Fibroblast of lung (primary cell): ENCODE data around the gene KCND2. TPM values are rescaled to one million over a fixed set of nuclear protein-coding genes. Genes with fewer than 3 reads are reported as not detected.

Experiments used
- DNase-seq, 2 donors: peaks; one replicate each; pipeline versions ENCODE4 v3.0.0 to v3.0.0-alpha.2; 2010; ENCODE audit warnings: low read depth in 2 of 2
- H2AFZ ChIP-seq: 2 replicates; pipeline ENCODE4 v1.5.1; 2012; ENCODE audit warnings: low read length, control low read depth, inconsistent platforms
- H3K27ac ChIP-seq: 2 replicates; pipeline ENCODE4 v1.5.1; 2011; ENCODE audit warnings: low read length, control low read depth; ENCODE audit not compliant: insufficient read depth
- H3K27me3 ChIP-seq: 2 replicates; pipeline ENCODE4 v1.5.1; 2011; ENCODE audit warnings: mild to moderate bottlenecking, low read length; ENCODE audit not compliant: control insufficient read depth, insufficient read depth
- H3K36me3 ChIP-seq: 2 replicates; pipeline ENCODE4 v1.5.1; 2011; ENCODE audit warnings: low read length; ENCODE audit not compliant: control insufficient read depth, insufficient read depth
- H3K4me1 ChIP-seq: 2 replicates; pipeline ENCODE4 v1.5.1; 2011; ENCODE audit warnings: low read length; ENCODE audit not compliant: control insufficient read depth, insufficient read depth; ENCODE audit errors: extremely low read depth
- H3K4me2 ChIP-seq: 2 replicates; pipeline ENCODE4 v1.5.1; 2011; ENCODE audit warnings: low read length, control low read depth; ENCODE audit not compliant: insufficient read depth; ENCODE audit errors: extremely low read depth
- H3K4me3 ChIP-seq, 4 experiments: fragments of 200-600 bp in 1 of 4; sonication (generic) in 1 of 4; replicated peaks in 1 of 4; 2 replicates each; pipeline ENCODE4 v1.5.1; 2011 to 2016; ENCODE audit warnings: low read length in 4 of 4, low read depth in 3 of 4, mild to moderate bottlenecking in 3 of 4, control low read depth in 2 of 4, inconsistent platforms in 1 of 4, mixed read lengths in 1 of 4; ENCODE audit not compliant: insufficient read depth in 1 of 4; ENCODE audit errors: control extremely low read depth in 1 of 4
- H3K79me2 ChIP-seq: 2 replicates; pipeline ENCODE4 v1.5.1; 2012; ENCODE audit warnings: mild to moderate bottlenecking, low read length, inconsistent platforms; ENCODE audit not compliant: control insufficient read depth, insufficient read depth
- H3K9ac ChIP-seq: 2 replicates; pipeline ENCODE4 v1.5.1; 2011; ENCODE audit warnings: mild to moderate bottlenecking, low read length, control low read depth; ENCODE audit not compliant: insufficient read depth
- H3K9me3 ChIP-seq: 2 replicates; pipeline ENCODE4 v1.5.1; 2012; ENCODE audit warnings: low read depth, low read length; ENCODE audit not compliant: control insufficient read depth, insufficient read depth
- H4K20me1 ChIP-seq: 2 replicates; pipeline ENCODE4 v1.5.1; 2011; ENCODE audit warnings: low read length; ENCODE audit not compliant: control insufficient read depth, insufficient read depth; ENCODE audit errors: extremely low read depth
- EZH2 ChIP-seq: IDR thresholded peaks from 2 replicates; pipeline ENCODE4 v1.5.1; 2012; ENCODE audit warnings: low read length, control low read depth, mild to moderate bottlenecking; ENCODE audit errors: missing control alignments
- polyA plus RNA-seq, 2 donors: library from polyadenylated mRNA; depleted of rRNA in 1 of 2; stranded (reverse) in 1 of 2; unstranded in 1 of 2; fragments of >200 nt; gene quantifications; 2 replicates each; pipeline ENCODE4 v1.2.1, GENCODE V29; 2011 to 2012; ENCODE audit warnings: missing spikeins in 1 of 2
- total RNA-seq: library from RNA; depleted of rRNA; stranded (reverse); fragments of >200 nt; gene quantifications from 2 replicates; pipeline ENCODE4 v1.2.1, GENCODE V29; 2014
- TF ChIP-seq, protein P1 (sequence below), 2 donors: IDR thresholded peaks in 1 of 2; conservative IDR thresholded peaks in 1 of 2; 1 replicate in 1 of 2; 2 replicates in 1 of 2; pipeline ENCODE4 v1.5.1; 2011 to 2012; ENCODE audit warnings: low read length in 2 of 2, control low read depth in 1 of 2, inconsistent platforms in 1 of 2, low read depth in 1 of 2, mild to moderate bottlenecking in 1 of 2

The KCND2 gene
- total and polyA plus RNA-seq, 2 donors (not counting 1 experiment from before 2014, with no cell fraction given): 2.1 to 6.1 TPM

DNA sequence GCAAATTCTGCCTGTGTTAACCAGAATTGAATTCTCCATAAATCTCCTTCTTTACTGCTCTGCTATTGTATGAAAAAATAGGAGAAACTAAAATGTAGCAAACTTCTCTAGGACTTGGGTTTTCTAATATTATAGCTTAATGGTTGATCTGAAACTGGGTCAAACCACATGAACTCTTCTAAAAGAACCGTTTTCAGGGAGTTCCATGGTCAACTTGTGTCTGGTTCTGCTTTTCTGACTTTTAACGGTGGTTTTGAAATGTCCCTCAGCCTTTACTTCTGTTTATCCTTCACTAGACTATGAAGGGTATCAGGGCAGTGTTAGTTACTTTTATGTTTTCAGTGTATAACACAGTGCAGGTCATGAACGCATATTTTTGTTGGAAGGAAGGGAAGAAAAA is 342.7 kb downstream of the KCND2 start:
- Histone ChIP-seq H3K79me2 (no peaks in the 10 kb centered on the region), H3K9ac (no peak overlapping the region), H3K4me1 (no peaks in the 10 kb centered on the region), H3K27ac (no peak overlapping the region), H3K4me2 (no peak overlapping the region), H3K27me3 (no peaks in the 10 kb centered on the region), H4K20me1 (no peaks in the 10 kb centered on the region), H3K9me3 (no peaks in the 10 kb centered on the region), H3K36me3 (no peaks in the 10 kb centered on the region), H2AFZ (no peak overlapping the region), H3K4me3 (no peak overlapping the region)
- no peak for TF ChIP-seq EZH2
- TF ChIP-seq, protein P1, sequence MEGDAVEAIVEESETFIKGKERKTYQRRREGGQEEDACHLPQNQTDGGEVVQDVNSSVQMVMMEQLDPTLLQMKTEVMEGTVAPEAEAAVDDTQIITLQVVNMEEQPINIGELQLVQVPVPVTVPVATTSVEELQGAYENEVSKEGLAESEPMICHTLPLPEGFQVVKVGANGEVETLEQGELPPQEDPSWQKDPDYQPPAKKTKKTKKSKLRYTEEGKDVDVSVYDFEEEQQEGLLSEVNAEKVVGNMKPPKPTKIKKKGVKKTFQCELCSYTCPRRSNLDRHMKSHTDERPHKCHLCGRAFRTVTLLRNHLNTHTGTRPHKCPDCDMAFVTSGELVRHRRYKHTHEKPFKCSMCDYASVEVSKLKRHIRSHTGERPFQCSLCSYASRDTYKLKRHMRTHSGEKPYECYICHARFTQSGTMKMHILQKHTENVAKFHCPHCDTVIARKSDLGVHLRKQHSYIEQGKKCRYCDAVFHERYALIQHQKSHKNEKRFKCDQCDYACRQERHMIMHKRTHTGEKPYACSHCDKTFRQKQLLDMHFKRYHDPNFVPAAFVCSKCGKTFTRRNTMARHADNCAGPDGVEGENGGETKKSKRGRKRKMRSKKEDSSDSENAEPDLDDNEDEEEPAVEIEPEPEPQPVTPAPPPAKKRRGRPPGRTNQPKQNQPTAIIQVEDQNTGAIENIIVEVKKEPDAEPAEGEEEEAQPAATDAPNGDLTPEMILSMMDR (conservative IDR thresholded peaks at IDR 0.05 in 1 of 2, IDR thresholded peaks at IDR 0.05 in 1 of 2; ENCODE audit: low read depth in 1 of 2, low read length in 2 of 2): no peak
- no peak for DNase-seq

DNA sequence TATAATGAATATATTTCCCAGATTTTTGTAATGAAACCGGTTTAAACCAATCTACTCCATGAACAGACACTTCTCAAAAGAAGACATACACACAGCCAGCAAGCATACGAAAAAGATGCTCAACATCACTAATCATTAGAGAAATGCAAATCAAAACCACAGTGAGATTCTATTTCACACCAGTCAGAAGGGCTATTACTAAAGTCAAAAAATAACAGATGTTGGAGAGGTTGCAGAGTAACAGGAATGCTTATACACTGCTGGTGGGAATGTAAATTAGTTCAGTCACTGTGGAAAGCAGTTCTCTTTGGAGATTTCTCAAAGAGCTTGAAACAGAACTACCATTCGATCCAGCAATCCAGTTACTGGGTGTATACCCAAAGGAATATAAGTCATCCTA is 344.3 kb downstream of the KCND2 start:
- H3K9ac ChIP-seq: no peak overlapping the region
- H3K4me2 ChIP-seq: no peak overlapping the region
- no peak overlapping the region for H3K4me3 ChIP-seq
- TF ChIP-seq, protein P1 (conservative IDR thresholded peaks at IDR 0.05 in 1 of 2, IDR thresholded peaks at IDR 0.05 in 1 of 2; ENCODE audit: low read depth in 1 of 2, low read length in 2 of 2): no peak
- no peak for TF ChIP-seq EZH2
- no peak overlapping the region for H2AFZ ChIP-seq
- H3K79me2 ChIP-seq: no peaks in the 10 kb centered on the region
- H4K20me1 ChIP-seq: no peaks in the 10 kb centered on the region
- DNase-seq: no peak
- no peaks in the 10 kb centered on the region for H3K27me3 ChIP-seq
- no peaks in the 10 kb centered on the region for H3K4me1 ChIP-seq
- H3K9me3 ChIP-seq: no peaks in the 10 kb centered on the region
- H3K27ac ChIP-seq: no peak overlapping the region
- H3K36me3 ChIP-seq: no peaks in the 10 kb centered on the region

DNA sequence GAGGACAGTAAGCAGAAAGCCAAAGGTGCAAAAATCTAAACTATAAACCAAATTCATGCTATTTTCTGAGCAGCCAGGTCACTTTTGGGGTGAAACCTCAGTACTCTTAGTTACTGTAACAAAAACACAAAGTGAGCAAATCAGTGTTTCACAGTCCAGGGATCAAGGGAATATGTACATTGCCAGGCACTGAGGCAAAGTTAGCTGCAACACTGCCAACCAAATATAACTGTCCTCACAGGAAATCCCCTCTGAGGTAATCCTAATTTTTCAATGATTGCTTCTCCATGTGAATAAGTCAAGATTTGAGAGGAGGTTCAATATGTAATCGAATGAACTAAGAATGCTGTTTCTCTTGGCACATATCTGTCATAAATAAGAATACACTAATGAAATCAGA is 355.3 kb downstream of the KCND2 start:
- no peak overlapping the region for H3K4me3 ChIP-seq
- no peaks in the 10 kb centered on the region for H3K27me3 ChIP-seq
- H3K27ac ChIP-seq: no peak overlapping the region
- H3K36me3 ChIP-seq: no peaks in the 10 kb centered on the region
- TF ChIP-seq, protein P1 (conservative IDR thresholded peaks at IDR 0.05 in 1 of 2, IDR thresholded peaks at IDR 0.05 in 1 of 2; ENCODE audit: low read depth in 1 of 2, low read length in 2 of 2): no peak
- TF ChIP-seq EZH2: no peak
- H2AFZ ChIP-seq: no peak overlapping the region
- H3K9me3 ChIP-seq: no peaks in the 10 kb centered on the region
- no peaks in the 10 kb centered on the region for H3K4me1 ChIP-seq
- DNase-seq: no peak
- no peak overlapping the region for H3K9ac ChIP-seq
- no peaks in the 10 kb centered on the region for H4K20me1 ChIP-seq
- no peak overlapping the region for H3K4me2 ChIP-seq
- H3K79me2 ChIP-seq: no peaks in the 10 kb centered on the region
